Measurements from ENCODE around the gene PEPD. TPM values are rescaled to one million over a fixed set of nuclear protein-coding genes. Genes with fewer than 3 reads are reported as not detected.
"Not testable (repeated sequence)": the region's sequence is repeated elsewhere in the genome, so short reads cannot be mapped to it uniquely, and the experiment has no call there.

Gene PEPD
- total RNA-seq, 2 donors from 2014 or later: 52.2 to 67.9 TPM

DNA sequence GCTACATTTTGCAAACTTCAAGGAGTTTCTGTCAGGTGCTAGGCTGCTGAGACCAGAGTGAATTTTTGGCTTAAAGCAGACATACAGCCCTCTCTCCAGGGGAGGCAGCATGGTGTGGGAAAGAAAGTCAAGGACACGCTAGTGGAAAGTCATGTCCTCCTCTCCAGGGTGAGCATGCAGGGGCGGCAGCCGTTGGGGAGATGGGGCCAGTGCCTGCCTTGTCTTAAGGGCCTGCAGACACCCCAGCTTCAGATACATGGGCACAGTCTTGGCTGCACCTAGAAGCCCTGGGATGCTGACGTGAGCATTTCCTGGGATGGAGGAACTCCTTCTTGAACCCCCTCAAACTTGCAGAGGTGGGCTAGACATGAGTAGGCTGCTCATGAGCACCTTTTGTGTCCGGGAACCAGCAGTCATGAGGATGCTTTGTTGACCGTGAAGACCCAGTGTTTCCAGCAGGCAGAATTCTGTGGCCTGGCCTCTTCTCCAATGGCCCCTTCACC, 43.3 kb upstream of the PEPD start:
- H3K4me1 Mint-ChIP-seq: peaks cover 3% of the 10 kb centered on the region
- no peak overlapping the region for H3K4me3 Mint-ChIP-seq
- no peaks in the 10 kb centered on the region for H3K9me3 Mint-ChIP-seq
- H3K27ac Mint-ChIP-seq: no peak overlapping the region
- no peaks in the 10 kb centered on the region for H3K36me3 ChIP-seq (ENCODE audit: control insufficient read depth, insufficient read depth, low read length)
- H3K4me1 ChIP-seq (ENCODE audit: control insufficient read depth, insufficient read depth, low read length): no peaks in the 10 kb centered on the region
- H3K27me3 Mint-ChIP-seq (ENCODE audit: insufficient read depth): no peaks in the 10 kb centered on the region
- H3K9ac ChIP-seq (ENCODE audit: extremely low read depth, low read length, poor library complexity, severe bottlenecking): no peak overlapping the region
- peak; percentile 37 for DNase-seq
- no peaks in the 10 kb centered on the region for H3K36me3 Mint-ChIP-seq (ENCODE audit: low read depth)
- TF ChIP-seq, protein P1, sequence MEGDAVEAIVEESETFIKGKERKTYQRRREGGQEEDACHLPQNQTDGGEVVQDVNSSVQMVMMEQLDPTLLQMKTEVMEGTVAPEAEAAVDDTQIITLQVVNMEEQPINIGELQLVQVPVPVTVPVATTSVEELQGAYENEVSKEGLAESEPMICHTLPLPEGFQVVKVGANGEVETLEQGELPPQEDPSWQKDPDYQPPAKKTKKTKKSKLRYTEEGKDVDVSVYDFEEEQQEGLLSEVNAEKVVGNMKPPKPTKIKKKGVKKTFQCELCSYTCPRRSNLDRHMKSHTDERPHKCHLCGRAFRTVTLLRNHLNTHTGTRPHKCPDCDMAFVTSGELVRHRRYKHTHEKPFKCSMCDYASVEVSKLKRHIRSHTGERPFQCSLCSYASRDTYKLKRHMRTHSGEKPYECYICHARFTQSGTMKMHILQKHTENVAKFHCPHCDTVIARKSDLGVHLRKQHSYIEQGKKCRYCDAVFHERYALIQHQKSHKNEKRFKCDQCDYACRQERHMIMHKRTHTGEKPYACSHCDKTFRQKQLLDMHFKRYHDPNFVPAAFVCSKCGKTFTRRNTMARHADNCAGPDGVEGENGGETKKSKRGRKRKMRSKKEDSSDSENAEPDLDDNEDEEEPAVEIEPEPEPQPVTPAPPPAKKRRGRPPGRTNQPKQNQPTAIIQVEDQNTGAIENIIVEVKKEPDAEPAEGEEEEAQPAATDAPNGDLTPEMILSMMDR (conservative IDR thresholded peaks at IDR 0.05): no peak
- 76 to 97% methylated on average over 2 to 6 of the region's 6 CpGs for WGBS, 2 experiments (ENCODE audit: insufficient coverage in 1 of 2, insufficient read length in 1 of 2)
- H3K4me3 ChIP-seq (ENCODE audit: low read length): no peak overlapping the region
- no peak overlapping the region for H3K27ac ChIP-seq (ENCODE audit: low read depth, low read length)
- H3K9me3 ChIP-seq (ENCODE audit: control insufficient read depth, low read length): no peaks in the 10 kb centered on the region
- H3K27me3 ChIP-seq (ENCODE audit: control insufficient read depth, insufficient read depth, low read length, poor library complexity, severe bottlenecking): no peaks in the 10 kb centered on the region

DNA sequence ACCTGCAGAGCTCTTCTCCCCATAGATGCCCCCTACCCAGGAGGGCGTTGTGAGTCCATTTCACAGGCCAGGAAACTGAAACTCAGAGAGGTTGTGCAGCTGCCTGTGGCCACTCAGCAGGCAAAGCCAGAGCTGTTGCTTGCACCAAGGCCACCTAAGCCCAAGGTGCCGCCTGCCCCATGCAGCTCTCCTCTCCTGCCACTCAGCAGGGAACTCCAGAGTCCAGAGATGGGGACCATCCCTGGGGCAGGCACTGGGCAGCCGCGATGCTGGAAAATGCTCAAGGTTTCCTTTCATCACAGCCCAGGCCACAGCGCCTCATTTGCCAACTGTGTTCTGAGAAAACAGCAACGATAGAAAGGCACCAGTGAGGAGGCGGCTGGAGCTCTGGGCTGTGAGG, 41.0 kb upstream of the PEPD start:
- Mint-ChIP-seq H3K4me3 (no peak overlapping the region), H3K27ac (no peak overlapping the region), H3K4me1 (no peaks in the 10 kb centered on the region), H3K9me3 (no peaks in the 10 kb centered on the region), H3K27me3 (ENCODE audit: insufficient read depth) (no peaks in the 10 kb centered on the region), H3K36me3 (ENCODE audit: low read depth) (no peaks in the 10 kb centered on the region)
- H3K27me3 ChIP-seq (ENCODE audit: control insufficient read depth, insufficient read depth, low read length, poor library complexity, severe bottlenecking): no peaks in the 10 kb centered on the region
- WGBS, 2 experiments (ENCODE audit: insufficient coverage in 1 of 2, insufficient read length in 1 of 2): 84 to 89% methylated on average over 6 to 7 of the region's 7 CpGs
- TF ChIP-seq, protein P1 (conservative IDR thresholded peaks at IDR 0.05): no peak
- H3K4me1 ChIP-seq (ENCODE audit: control insufficient read depth, insufficient read depth, low read length): no peaks in the 10 kb centered on the region
- no peaks in the 10 kb centered on the region for H3K36me3 ChIP-seq (ENCODE audit: control insufficient read depth, insufficient read depth, low read length)
- no peak for DNase-seq
- no peak overlapping the region for H3K9ac ChIP-seq (ENCODE audit: extremely low read depth, low read length, poor library complexity, severe bottlenecking)
- H3K4me3 ChIP-seq (ENCODE audit: low read length): no peak overlapping the region
- no peak overlapping the region for H3K27ac ChIP-seq (ENCODE audit: low read depth, low read length)
- H3K9me3 ChIP-seq (ENCODE audit: control insufficient read depth, low read length): no peaks in the 10 kb centered on the region

DNA sequence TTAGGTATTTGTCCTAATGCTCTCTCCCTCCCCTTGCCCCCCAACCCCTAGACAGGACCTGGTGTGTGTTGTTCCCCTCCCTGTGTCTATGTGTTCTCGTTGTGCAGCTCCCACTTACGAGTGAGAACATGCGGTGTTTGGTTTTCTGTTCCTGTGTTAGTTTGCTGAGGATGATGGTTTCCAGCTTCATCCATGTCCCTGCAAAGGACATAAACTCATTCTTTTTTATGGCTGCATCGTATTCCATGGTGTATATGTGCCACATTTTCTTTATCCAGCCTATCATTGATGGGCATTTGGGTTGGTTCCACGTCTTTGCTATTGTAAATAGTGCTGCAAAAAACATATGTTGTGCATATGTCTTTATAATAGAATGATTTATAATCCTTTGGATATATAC, 40.1 kb upstream of the PEPD start:
- H3K4me3 Mint-ChIP-seq; H3K9me3 ChIP-seq (ENCODE audit: control insufficient read depth, low read length); H3K27ac Mint-ChIP-seq; H3K9me3 Mint-ChIP-seq; H3K4me3 ChIP-seq (ENCODE audit: low read length); H3K27me3 Mint-ChIP-seq (ENCODE audit: insufficient read depth); H3K9ac ChIP-seq (ENCODE audit: extremely low read depth, low read length, poor library complexity, severe bottlenecking); H3K36me3 Mint-ChIP-seq (ENCODE audit: low read depth); DNase-seq; H3K36me3 ChIP-seq (ENCODE audit: control insufficient read depth, insufficient read depth, low read length); H3K4me1 Mint-ChIP-seq; H3K27me3 ChIP-seq (ENCODE audit: control insufficient read depth, insufficient read depth, low read length, poor library complexity, severe bottlenecking); H3K27ac ChIP-seq (ENCODE audit: low read depth, low read length); H3K4me1 ChIP-seq (ENCODE audit: control insufficient read depth, insufficient read depth, low read length): not testable (repeated sequence)
- 83 to 90% methylated on average over 1 to 2 of the region's 5 CpGs for WGBS, 2 experiments (ENCODE audit: insufficient coverage in 1 of 2, insufficient read length in 1 of 2)

DNA sequence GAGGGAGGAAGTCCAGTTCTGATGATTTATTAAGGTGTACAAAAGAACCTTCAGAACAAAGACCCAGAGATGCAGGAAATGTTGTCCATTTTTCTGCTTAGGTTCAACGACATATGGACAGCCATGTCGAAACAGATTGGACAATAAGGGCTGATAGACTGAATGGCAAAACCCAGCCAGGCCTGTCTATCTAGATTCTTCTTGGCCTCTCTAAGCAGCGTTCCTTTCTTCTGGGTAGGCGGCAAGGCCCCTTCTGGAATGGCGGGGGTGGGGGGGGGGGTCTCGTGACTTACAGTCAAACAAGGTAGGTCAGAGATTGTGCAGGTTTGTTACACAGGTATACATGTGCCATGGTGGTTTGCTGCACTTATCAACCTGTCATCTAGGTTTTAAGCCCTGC, 39.7 kb upstream of the PEPD start:
- Mint-ChIP-seq H3K4me3 (no peak overlapping the region), H3K36me3 (ENCODE audit: low read depth) (no peaks in the 10 kb centered on the region), H3K27ac (no peak overlapping the region), H3K9me3 (no peaks in the 10 kb centered on the region), H3K4me1 (no peaks in the 10 kb centered on the region), H3K27me3 (ENCODE audit: insufficient read depth) (no peaks in the 10 kb centered on the region)
- H3K4me3 ChIP-seq (ENCODE audit: low read length): no peak overlapping the region
- H3K27me3 ChIP-seq (ENCODE audit: control insufficient read depth, insufficient read depth, low read length, poor library complexity, severe bottlenecking): no peaks in the 10 kb centered on the region
- H3K9ac ChIP-seq (ENCODE audit: extremely low read depth, low read length, poor library complexity, severe bottlenecking): no peak overlapping the region
- no peak overlapping the region for H3K27ac ChIP-seq (ENCODE audit: low read depth, low read length)
- H3K36me3 ChIP-seq (ENCODE audit: control insufficient read depth, insufficient read depth, low read length): no peaks in the 10 kb centered on the region
- 93 to 97% methylated on average over 3 to 5 of the region's 6 CpGs for WGBS, 2 experiments (ENCODE audit: insufficient coverage in 1 of 2, insufficient read length in 1 of 2)
- H3K4me1 ChIP-seq (ENCODE audit: control insufficient read depth, insufficient read depth, low read length): no peaks in the 10 kb centered on the region
- H3K9me3 ChIP-seq (ENCODE audit: control insufficient read depth, low read length): no peaks in the 10 kb centered on the region
- DNase-seq: no peak
- TF ChIP-seq, protein P1 (conservative IDR thresholded peaks at IDR 0.05): no peak

All from endodermal cell (in vitro differentiated cells).